Activated CD4-positive, alpha-beta T cell treated with anti-CD3 and anti-CD28 coated beads for 4 hours (primary cell): ENCODE results near the gene GEMIN4.

ENCODE experiments used
- DNase-seq, 2 donors: peaks; one replicate each; pipeline ENCODE4 v3.0.0-alpha.2; 2020

Gene GEMIN4

GRCh38 chr17:697682-698081 lies 54.4 kb downstream of the GEMIN4 start:
- DNase-seq, result no peak

GRCh38 chr17:696369-696768 lies 55.7 kb downstream of the GEMIN4 start:
- DNase-seq, result no peak
